IPS-18c (cell line): ENCODE measurements around the gene KIAA1755.

ENCODE experiments used
- H3K4me3 ChIP-seq: 2 replicates; pipeline ENCODE4 v1.7.0; 2013; ENCODE audit warnings: low read depth, mild to moderate bottlenecking, low read length, moderate library complexity; ENCODE audit not compliant: insufficient read depth
- H3K9me3 ChIP-seq: one replicate; pipeline ENCODE4 v1.6.1; 2013; ENCODE audit warnings: mild to moderate bottlenecking, low read length, moderate library complexity; ENCODE audit not compliant: control insufficient read depth, insufficient read depth

The KIAA1755 gene

GRCh38 chr20:38190166-38190565 is 70.4 kb downstream of the KIAA1755 start:
- H3K9me3 ChIP-seq = no peaks in the 10 kb centered on the region
- H3K4me3 ChIP-seq = no peak overlapping the region

GRCh38 chr20:38187517-38187916 is 73.0 kb downstream of the KIAA1755 start:
- Histone ChIP-seq H3K4me3 (no peak overlapping the region), H3K9me3 (no peaks in the 10 kb centered on the region)

- H3K9me3 ChIP-seq = no peaks in the 10 kb centered on the region
- no peak overlapping the region for H3K4me3 ChIP-seq
Observed at GRCh38 chr20:38186788-38187221, 73.7 kb downstream of the KIAA1755 start.

- H3K9me3 ChIP-seq = peaks cover 2% of the 10 kb centered on the region
- H3K4me3 ChIP-seq = no peak overlapping the region
Observed at GRCh38 chr20:38184101-38184500, 76.4 kb downstream of the KIAA1755 start.

- H3K9me3 ChIP-seq = peaks cover 2% of the 10 kb centered on the region
- H3K4me3 ChIP-seq = no peak overlapping the region
Observed at GRCh38 chr20:38181971-38182370, 78.6 kb downstream of the KIAA1755 start.

GRCh38 chr20:38181207-38181801 is 79.2 kb downstream of the KIAA1755 start:
- peaks cover 2% of the 10 kb centered on the region for H3K9me3 ChIP-seq
- H3K4me3 ChIP-seq = no peak overlapping the region

GRCh38 chr20:38180781-38181180 is 79.8 kb downstream of the KIAA1755 start:
- Histone ChIP-seq H3K9me3 (peaks cover 2% of the 10 kb centered on the region), H3K4me3 (no peak overlapping the region)

- Histone ChIP-seq H3K4me3 (no peak overlapping the region), H3K9me3 (peaks cover 2% of the 10 kb centered on the region)
Observed at GRCh38 chr20:38179846-38180245, 80.7 kb downstream of the KIAA1755 start.

GRCh38 chr20:38178581-38178980 is 82.0 kb downstream of the KIAA1755 start:
- H3K4me3 ChIP-seq = no peak overlapping the region
- peaks cover 2% of the 10 kb centered on the region for H3K9me3 ChIP-seq

- peaks cover 2% of the 10 kb centered on the region for H3K9me3 ChIP-seq
- H3K4me3 ChIP-seq = no peak overlapping the region
Observed at GRCh38 chr20:38178065-38178491, 82.5 kb downstream of the KIAA1755 start.

- H3K9me3 ChIP-seq = peaks cover 2% of the 10 kb centered on the region
- no peak overlapping the region for H3K4me3 ChIP-seq
Observed at GRCh38 chr20:38177201-38177600, 83.3 kb downstream of the KIAA1755 start.

- no peak overlapping the region for H3K4me3 ChIP-seq
- H3K9me3 ChIP-seq = no peaks in the 10 kb centered on the region
Observed at GRCh38 chr20:38175304-38176180, 85.0 kb downstream of the KIAA1755 start.

GRCh38 chr20:38173237-38174156 is 87.0 kb downstream of the KIAA1755 start:
- Histone ChIP-seq H3K4me3 (no peak overlapping the region), H3K9me3 (no peaks in the 10 kb centered on the region)

GRCh38 chr20:38172408-38172807 is 88.1 kb downstream of the KIAA1755 start:
- Histone ChIP-seq H3K4me3 (no peak overlapping the region), H3K9me3 (no peaks in the 10 kb centered on the region)

- Histone ChIP-seq H3K9me3 (no peaks in the 10 kb centered on the region), H3K4me3 (no peak overlapping the region)
Observed at GRCh38 chr20:38171675-38172043, 88.9 kb downstream of the KIAA1755 start.

GRCh38 chr20:38170826-38171674 is 89.5 kb downstream of the KIAA1755 start:
- Histone ChIP-seq H3K9me3 (no peaks in the 10 kb centered on the region), H3K4me3 (no peak overlapping the region)
